Skin epidermis (tissue), 12 donors: ENCODE measurements around the gene NTN5.
A peak's percentile ranks its signal among the peaks of the same experiment; 100 is the strongest.
"Not testable (repeated sequence)": the region's sequence is repeated elsewhere in the genome, so short reads cannot be mapped to it uniquely, and the experiment has no call there.

ENCODE experiments used
- H3K27ac ChIP-seq, 21 experiments: fragments of 200-600 bp; sonication (generic) in 11 of 21; one replicate each; pipeline ENCODE4 v1.5.0; 2020; ENCODE audit warnings: mild to moderate bottlenecking in 3 of 21, inconsistent platforms in 2 of 21, moderate library complexity in 2 of 21
- H3K4me3 ChIP-seq, 7 experiments: fragments of 200-600 bp; sonication (generic) in 2 of 7; one replicate each; pipeline ENCODE4 v1.5.0; 2020; ENCODE audit warnings: inconsistent platforms in 2 of 7, mild to moderate bottlenecking in 2 of 7, moderate library complexity in 1 of 7

Gene NTN5

DNA sequence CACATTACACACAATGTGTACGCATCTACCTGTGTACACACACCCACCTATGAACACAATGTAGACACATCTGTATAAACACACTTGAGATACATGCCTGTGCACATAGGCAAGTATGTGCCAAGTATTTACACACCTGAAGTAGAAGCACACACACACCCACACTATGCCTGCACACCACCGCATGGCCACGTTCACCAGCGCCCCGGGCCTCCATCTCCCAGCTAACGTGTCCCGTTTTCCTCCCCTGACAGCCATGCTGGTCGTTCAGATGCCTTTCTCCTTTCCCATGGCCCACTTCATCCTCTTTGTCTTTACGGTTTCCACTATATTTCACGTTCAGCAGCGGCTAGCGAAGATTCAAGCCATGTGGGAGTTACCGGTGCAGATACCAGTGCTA lies 29.9 kb upstream of the NTN5 start:
- H3K27ac ChIP-seq: no peak overlapping the region
- no peak overlapping the region for H3K4me3 ChIP-seq

DNA sequence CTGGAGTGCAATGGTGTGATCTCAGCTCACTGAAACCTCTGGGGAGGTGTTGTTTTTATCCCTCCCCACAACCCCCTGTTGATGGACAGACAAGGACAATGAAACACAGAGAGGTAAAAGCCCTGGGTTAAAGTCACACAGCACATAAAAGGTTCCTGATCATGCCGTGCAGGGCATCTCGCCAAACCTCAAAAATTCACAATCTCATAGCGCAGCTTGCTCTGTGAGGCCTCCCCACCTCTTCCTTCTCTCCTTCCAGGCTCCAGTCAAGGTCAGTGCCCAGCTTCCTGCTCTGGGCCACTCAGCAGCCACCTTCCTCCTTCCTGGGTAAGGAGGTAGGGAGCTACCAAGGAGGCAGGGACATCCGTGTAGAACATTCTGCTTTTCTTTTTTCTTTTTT lies 25.2 kb upstream of the NTN5 start:
- H3K4me3 ChIP-seq: no peak overlapping the region
- H3K27ac ChIP-seq: peak overlapping the region in 1 of 21 experiments; percentile 3

DNA sequence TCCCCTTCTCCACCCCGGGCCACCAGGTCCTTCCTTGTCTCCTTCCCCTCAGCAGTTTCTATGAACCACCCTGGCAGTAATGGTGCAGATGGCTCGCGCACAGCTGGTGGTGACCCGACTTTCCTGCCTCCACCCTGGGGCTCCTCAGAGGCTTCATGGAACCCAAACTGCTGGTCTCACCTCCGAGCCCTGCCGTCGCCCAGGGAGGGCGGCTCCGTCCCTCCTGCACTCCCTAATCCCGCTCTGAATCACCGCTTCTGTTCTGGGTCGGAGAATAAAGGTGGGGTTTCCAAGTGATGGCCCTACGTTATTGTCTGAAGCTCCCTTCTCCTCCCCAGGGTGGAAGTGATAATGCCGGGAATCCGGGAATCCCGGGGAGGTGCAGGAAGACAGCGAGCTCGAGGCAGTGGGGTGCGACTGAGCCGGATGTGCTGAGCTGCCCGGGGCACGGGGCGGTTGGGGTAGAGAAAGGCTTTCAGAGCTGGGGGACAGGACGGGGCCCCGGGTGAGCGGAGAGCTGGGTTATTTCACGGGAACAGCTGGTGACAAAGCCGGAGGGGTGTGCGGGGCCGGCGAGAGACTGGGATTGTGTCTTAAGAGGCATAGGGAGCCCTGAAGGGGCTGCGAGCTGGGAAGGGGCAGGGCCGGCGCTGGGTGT lies 23.7 kb upstream of the NTN5 start:
- H3K27ac ChIP-seq: peak overlapping the region in 20 of 21 experiments; percentile 8 to 90 (median 74)
- peak overlapping the region; percentile 22 to 37 (median 28) for H3K4me3 ChIP-seq

DNA sequence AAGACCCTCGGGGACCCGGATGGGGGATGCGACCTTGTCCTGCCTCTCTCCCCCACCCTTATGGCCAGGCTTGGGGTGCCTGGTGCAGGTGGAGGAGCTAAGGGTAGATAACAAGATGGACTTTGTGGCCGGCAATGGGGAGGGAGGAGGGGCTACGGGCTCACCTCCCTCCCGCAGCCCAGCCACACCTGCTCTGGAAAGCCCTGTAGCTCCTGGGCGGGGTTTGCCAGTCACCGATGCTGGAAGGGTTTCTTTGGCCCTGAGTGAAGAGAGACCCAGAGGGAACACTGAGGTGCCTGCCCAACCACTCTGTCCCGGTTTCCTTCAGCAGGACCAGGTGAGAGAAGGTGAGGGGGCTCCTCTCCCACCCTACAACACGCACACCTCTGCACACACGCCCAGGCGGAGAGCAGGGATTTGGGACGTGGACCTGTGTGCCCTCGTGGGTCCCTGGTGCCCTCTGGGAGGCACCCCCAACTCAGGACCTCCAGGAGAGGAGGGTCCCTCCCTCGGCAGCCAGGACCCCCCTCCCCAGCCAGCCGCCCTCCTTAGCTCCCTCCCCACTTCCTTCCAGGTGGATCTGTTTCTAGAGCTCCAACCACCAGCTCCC lies 23.0 kb upstream of the NTN5 start, which contains the start of gene FUT2:
FUT2 (plus strand) TSS at position 229 of the 610 bp plus-strand sequence. CDS start 6,986 bp downstream, outside the sequence.
- H3K27ac ChIP-seq: peak within 1 kb of the TSS in 20 of 21 experiments; percentile 8 to 90 (median 74)
- H3K4me3 ChIP-seq: peak within 1 kb of the TSS; percentile 22 to 37 (median 28)

DNA sequence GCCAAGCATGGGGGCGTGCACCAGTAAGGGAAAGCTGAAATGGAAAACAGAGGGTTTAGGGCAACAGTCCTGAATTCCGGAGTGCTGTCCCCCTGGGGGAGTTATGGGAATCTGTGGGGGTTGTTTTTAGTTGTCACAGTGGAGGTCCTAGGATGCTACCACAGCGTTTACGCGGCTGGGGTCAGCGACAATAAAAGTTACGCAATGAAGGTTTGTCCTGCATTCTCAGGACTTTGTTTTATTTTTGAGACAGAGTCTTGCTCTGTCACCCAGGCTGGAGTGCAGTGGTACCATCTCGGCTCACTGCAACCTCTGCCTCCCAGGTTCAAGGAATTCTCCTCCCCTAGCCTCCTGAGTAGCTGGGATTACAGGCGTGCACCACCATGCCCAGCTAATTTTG lies 20.8 kb upstream of the NTN5 start:
- not testable (repeated sequence) for H3K27ac ChIP-seq, H3K4me3 ChIP-seq

DNA sequence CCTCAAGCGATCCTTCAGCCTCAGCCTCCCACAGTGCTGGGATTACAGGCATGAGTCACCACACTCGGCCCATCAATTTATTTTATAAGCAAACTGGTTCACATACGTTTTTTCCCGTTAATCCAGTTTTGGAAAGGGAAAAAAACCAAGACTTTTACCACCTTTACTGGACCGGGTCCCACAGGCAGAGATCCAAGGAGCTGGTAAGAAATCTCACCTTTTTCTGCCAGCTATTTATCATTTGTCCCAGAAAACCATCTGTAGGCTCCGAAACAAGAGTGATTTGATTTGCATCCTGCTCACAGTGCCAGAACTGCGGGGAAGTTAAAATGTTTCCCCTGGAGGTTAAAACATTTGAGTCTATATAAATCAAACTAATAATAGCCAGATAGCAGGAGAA lies 16.6 kb upstream of the NTN5 start:
- H3K4me3 ChIP-seq: no peak overlapping the region
- H3K27ac ChIP-seq: no peak overlapping the region

DNA sequence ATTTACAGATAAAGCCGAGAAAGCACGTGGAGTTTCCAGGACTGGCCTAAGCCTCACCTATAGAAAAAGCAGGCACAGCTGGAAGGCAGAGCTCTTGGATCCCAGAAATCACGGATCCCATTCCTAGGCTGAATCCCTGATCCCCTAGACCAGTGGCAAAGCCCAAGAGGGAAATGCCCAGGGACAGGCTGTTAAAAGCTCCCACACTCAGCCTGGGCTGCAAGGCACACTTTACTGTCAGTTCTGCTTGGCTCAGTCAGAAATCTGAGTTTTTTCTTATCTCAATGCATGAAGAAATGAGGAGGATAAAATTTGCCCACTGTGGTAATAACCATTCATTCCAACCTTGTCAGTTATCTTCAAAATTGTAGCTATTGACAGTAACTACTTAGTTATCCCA lies 15.0 kb upstream of the NTN5 start:
- no peak overlapping the region for H3K27ac ChIP-seq

DNA sequence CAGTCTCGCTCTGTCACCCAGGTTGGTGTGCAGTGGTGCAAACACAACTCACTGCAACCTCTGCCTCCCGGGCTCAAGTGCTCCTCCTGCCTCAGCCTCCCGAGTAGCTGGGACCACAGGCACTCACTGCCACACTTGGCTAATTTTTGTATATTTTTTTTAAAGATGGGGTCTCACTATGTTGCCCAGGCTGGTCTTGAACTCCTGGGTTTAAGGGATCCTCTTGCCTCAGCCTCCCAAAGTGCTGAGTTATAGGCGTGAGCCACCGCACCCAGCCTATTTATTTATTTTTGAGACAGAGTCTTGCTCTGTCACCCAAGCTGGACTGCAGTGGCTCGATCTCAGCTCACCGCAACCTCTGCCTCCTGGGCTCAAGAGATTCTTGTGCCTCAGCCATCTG lies 13.8 kb upstream of the NTN5 start:
- not testable (repeated sequence) for H3K27ac ChIP-seq, H3K4me3 ChIP-seq

More for the DNA sequence above, 15.0 kb upstream of the NTN5 start:
- no peak overlapping the region for H3K4me3 ChIP-seq

DNA sequence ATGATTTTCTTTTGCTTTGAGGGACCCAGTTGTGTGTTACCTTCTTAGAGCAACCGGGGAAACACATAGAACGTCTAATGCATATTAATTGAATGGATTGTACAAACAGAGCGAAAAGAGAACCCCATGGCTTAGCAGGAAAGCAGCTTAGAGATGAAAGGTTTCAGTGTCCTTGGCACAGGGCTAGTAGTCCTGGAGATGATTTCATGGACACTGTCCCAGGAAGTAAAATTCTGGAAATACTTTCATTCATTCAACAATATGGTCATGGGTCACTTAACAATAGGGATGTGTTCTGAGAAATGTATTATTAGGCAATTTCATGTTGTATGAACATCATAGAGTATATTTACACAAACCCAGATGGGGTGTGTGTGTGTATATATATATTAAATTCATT lies 13.3 kb upstream of the NTN5 start:
- Histone ChIP-seq H3K27ac (peak overlapping the region in 1 of 21 experiments; percentile 11), H3K4me3 (no peak overlapping the region)

DNA sequence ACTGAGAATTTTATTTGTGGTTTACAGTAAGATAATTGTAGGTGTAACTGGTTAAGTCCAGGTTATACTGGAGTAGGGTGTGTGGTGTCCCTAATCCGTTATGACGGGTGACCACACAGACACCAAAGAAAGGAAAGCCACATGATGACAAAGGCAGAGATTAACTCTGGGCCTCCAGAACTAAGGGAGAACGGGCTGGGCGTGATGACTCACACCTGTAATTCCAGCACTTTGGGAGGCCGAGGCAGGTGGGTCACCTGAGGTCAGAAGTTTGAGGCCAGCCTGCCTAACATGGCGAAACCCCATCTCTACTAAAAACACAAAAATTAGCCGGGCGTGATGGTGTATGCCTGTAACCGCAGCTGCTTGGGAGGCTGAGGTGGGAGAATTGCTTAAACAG lies 12.8 kb upstream of the NTN5 start:
- H3K27ac ChIP-seq: peak overlapping the region in 1 of 21 experiments; percentile 11

DNA sequence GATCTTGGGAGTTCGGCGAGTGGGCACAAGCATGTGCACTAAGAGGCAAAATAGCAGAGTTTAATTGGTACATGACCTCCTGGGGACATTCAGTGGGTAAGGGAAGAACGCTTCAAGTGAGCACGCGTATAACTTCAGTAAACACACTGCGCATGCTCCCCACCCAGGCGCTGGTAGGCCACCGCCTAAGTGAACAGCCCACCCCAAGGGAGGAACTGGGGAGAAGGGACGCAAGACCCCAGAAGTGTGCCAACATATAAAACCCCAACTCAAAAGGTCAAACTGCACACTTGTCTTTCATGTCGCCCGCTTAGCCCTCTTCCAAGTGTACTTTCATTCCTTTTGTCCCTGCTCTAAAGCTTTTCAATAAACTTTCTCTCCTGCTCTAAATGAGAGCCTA lies 10.5 kb upstream of the NTN5 start:
- no peak overlapping the region for H3K4me3 ChIP-seq

More for the DNA sequence above, 12.8 kb upstream of the NTN5 start:
- no peak overlapping the region for H3K4me3 ChIP-seq

DNA sequence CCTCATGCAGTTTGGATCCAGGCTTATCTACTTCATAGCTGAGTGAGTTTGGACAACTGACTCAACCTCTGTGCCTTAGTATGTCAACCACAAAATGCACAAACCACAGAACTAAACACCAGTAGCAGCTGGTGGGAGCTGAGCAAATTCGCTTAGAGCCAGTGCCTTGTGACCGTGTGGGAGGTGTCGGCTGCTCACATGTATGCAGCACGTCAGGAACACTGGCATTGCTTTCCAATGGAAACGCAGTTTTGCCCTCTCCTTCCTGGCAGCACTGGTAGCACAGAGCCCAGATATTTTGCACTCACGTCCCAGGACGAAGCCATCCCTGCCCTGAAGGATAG lies 8.3 kb upstream of the NTN5 start:
- Histone ChIP-seq H3K4me3 (no peak overlapping the region), H3K27ac (peak overlapping the region in 1 of 21 experiments; percentile 54)

More for the DNA sequence above, 10.5 kb upstream of the NTN5 start:
- peak overlapping the region in 1 of 21 experiments; percentile 6 for H3K27ac ChIP-seq

DNA sequence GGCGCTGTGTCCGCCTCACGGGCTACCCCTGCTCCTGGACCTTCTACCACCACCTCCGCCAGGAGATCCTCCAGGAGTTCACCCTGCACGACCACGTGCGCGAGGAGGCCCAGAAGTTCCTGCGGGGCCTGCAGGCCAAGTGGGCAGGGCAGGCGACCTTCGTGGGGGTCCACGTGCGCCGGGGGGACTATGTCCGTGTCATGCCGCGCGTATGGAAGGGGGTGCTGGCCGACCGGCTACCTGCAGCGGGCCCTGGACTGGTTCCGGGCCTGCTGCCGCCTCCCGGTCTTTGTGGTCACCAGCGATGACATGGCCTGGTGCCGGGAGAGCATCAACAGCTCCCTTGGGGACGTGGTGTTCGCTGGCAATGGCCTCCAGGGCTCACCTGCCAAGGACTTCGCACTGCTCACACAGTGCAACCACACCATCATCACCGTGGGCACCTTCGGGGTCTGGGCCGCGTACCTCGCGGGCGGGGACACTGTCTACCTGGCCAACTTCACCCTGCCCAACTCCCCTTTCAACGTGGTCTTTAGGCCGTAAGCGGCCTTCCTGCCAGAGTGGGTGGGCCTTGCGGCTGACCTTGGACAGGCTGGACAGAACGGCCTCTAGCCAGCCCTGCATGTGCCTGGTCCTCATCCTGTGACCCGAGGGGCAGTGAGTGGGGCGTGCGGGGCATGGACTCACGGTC lies 7.8 kb upstream of the NTN5 start:
- Histone ChIP-seq H3K27ac (peak overlapping the region in 2 of 21 experiments; percentile 12 to 54), H3K4me3 (no peak overlapping the region)

DNA sequence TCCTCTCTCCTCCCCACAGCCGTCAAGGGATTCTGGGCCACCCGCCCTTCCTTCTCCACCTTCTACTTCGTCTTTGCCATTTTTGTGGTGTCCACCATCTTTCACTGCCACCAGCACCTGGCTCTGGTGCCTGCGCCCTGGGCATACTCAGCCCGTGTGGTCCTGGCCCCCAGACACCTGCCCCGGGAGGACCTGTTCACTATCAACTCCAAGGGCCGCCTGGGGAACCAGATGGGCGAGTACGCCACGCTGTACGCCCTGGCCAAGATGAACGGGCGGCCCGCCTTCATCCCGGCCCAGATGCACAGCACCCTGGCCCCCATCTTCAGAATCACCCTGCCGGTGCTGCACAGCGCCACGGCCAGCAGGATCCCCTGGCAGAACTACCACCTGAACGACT lies 7.2 kb upstream of the NTN5 start:
- not testable (repeated sequence) for H3K4me3 ChIP-seq, H3K27ac ChIP-seq

DNA sequence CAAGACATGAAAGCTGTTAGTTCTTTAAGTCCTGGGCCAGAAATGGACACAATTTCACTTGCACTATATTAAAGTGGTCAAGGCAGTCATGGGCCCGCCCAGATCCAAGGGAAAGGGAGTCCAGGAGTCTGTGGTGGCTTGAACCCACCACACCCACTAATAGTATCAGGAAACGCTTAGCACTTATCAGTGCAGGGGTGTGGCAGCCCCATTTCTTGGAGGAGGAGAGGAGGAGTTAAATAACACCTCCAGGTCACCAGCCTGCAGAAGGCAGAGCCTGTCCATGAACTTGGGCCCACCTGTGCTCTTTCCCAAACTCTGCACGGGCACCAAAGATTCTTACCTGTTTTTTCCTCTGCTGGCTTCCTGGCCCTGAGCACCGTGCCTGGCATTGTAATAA lies 5.4 kb upstream of the NTN5 start:
- Histone ChIP-seq H3K4me3 (no peak overlapping the region), H3K27ac (peak overlapping the region in 3 of 21 experiments; percentile 3 to 65 (median 33))

DNA sequence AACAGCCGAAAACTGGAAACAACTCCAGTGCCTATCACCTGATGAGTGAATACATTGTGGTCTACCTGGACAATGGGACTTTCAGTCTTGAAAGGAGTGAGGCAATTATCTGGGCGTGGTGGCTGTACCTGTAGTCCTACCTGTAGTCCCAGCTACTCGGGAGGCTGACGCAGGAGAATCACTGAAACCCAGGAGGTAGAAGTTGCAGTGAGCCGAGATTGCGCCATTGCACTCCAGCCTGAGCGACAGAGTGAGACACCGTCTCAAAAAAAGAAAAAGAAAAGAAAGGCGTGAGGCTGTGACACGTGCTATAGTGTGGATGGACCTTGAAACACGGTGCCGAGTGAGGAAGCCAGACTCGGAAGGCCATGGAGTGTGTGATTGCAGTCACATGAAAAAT lies 4.1 kb upstream of the NTN5 start:
- peak overlapping the region in 10 of 21 experiments; percentile 7 to 68 (median 48) for H3K27ac ChIP-seq
- H3K4me3 ChIP-seq: no peak overlapping the region

DNA sequence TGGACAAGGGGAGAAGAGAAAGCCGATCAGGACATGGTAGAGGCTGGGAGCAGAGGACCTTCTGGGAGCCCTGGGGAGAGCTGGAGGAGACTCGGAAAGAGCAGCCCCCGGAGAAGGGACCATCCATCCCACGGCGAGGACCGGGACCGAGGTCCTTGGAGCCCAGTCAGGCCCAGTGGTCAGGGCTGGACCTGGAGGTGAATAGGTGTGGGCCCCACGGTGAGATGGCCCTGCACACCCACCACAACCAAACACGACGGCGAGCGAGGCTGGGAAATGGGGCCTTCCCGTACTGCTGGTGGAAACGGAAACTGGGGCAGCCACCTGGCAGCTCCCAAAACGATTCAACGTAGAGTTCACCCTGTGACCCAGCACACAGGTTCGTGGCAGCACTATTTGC lies 3.7 kb upstream of the NTN5 start:
- Histone ChIP-seq H3K4me3 (no peak overlapping the region), H3K27ac (peak overlapping the region in 13 of 21 experiments; percentile 24 to 72 (median 62))

DNA sequence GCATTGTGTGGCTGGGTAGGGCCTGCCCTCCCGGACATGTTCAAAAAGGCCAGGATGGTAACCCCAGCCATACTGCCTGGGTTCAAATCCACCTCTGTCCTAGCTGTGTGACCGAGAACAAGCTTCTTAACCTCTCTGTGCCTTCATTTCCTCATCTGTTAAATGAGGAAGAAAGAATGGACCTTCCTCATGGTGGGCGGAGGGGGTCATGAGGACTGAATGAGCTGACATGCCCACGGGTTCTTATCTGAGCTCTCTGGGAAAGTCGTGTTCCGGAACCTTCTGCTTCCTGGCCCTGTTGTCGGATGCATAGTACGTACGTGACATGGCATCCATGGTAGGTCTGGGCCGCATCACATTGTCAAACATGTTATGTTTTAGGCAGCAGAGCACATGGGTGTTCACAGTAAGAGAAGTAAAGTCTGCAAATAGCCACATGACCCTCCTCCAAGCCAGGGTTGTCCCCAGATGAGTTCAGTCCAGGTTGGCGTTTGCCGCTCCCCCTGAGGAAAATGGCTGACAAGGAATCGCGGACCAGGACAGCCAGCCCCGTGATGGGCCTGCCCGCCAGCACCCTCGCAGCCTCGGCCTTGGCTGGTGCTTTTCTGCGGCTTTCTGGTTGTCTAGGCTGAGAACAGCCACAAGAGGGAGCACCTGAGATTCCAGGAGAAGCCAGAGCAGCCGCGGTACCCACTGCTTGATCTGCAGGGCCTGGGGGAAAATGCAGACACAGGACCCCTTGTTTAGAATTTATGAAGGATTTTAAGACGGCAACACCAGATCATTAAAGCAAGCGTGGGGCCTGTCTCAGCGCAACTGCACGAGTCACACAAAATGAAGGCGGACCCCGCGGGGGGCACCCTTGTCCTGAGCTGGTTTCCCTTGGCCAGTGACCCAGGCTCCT lies 2.4 kb upstream of the NTN5 start:
- Histone ChIP-seq H3K27ac (peak overlapping the region in 3 of 21 experiments; percentile 64 to 72 (median 68)), H3K4me3 (no peak overlapping the region)

DNA sequence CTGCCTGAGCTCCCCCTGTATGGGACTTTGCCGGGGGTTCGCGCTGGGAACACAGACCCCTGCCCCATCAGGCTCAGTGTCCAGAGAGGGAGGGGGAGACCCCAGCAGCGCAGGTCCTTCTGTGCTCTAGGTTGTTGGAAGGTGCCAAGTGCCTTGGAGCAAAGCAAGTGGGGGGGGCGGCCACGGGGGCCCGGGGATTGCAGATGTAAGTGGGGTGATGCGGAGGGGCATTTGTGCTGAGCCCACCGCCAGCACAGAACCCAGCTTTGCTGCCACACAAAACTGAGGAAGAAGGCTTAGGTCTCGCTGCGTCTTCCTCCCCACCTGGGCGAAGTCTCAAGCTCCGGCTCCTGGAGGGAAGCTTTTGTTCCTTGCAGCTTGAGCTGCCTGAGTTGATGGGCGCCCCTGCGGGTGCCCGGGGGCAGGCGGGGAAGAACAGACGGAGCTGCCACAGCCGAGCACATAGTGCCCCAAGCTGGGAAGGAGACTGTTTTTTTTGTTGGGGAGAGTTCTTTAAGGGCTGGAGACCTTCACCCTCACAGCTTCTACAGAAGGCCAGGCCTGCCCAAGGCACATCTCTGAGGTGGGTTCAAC lies 1.5 kb upstream of the NTN5 start:
- no peak overlapping the region for H3K27ac ChIP-seq

More for the DNA sequence above, 1.5 kb upstream of the NTN5 start:
- H3K4me3 ChIP-seq: no peak overlapping the region
